ENCODE results near the gene ARRDC2.

Gene ARRDC2

DNA sequence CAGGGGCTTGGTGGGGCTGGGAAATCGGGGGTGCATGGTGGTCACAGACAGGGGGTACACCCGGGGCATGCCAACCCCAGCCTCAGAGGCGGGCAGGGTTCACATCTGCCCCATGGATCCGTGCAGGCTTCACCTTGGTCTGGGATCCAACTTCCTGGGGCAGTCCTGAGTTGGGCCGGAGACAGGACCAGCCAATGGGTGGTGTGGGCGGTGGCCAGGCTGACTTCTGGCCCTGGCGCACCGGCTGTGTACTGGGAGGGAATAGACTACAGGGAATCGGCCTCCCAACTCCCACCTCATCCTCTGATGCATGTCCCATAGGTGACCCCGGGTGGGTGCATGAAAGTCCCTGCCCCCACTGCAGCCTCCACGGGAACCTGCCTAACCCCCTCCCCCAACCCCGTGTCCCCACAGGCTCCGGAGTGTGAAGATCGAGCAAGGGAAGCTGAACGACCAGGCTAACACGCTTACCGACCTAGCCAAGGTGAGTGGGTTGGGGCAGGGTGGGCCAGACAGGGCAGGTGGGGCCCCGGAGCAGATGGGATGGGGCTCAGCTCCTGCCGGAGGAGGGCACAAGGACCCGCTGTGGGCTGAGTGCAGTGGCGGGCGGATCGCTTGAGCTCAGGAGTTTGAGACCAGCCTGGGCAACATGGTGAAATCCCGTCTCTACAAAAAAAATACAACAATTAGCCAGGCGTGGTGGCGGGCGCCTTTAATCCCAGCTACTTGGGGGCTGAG lies 14.7 kb upstream of the ARRDC2 start:
- H3K9ac ChIP-seq (ENCODE audit: low read length): no peak overlapping the region
- H3K27ac ChIP-seq (ENCODE audit: low read depth, low read length): no peak overlapping the region
- H3K23ac ChIP-seq (ENCODE audit: low read length): no peak overlapping the region
- no peak overlapping the region for H2BK5ac ChIP-seq (ENCODE audit: low read depth, low read length, poor library complexity)
- no peak overlapping the region for H2AFZ ChIP-seq (ENCODE audit: insufficient read depth, low read length, poor library complexity)
- no peaks in the 10 kb centered on the region for H3K79me1 ChIP-seq (ENCODE audit: low read length)
- no peaks in the 10 kb centered on the region for H3K36me3 ChIP-seq (ENCODE audit: control insufficient read depth in 1 of 2, insufficient read depth in 2 of 2, low read length in 2 of 2)
- H4K12ac ChIP-seq (ENCODE audit: low read depth, low read length): no peak overlapping the region
- no peak overlapping the region for H3K4me3 ChIP-seq (ENCODE audit: low read depth, low read length)
- no peak overlapping the region for H2BK120ac ChIP-seq (ENCODE audit: insufficient read depth, low read length, poor library complexity)
- H2AK5ac ChIP-seq (ENCODE audit: low read length): no peak overlapping the region
- no peaks in the 10 kb centered on the region for H3K27me3 ChIP-seq (ENCODE audit: insufficient read depth, low read length)
- H3K9me3 ChIP-seq (ENCODE audit: insufficient read depth, low read depth, low read length): no peaks in the 10 kb centered on the region
- no peaks in the 10 kb centered on the region for H3K4me1 ChIP-seq (ENCODE audit: control insufficient read depth in 1 of 2, insufficient read depth in 2 of 2, low read length in 2 of 2)
- WGBS (ENCODE audit: extremely low coverage, insufficient coverage, insufficient read length): no CpG with 5 or more reads among the region's 27 CpGs
- no peaks in the 10 kb centered on the region for H3K79me2 ChIP-seq (ENCODE audit: control insufficient read depth, insufficient read depth, low read length, poor library complexity)
- no peak overlapping the region for H3K4ac ChIP-seq (ENCODE audit: low read depth, low read length)
- no peak for DNase-seq
- no peak overlapping the region for H2BK12ac ChIP-seq (ENCODE audit: low read length)
- H3K18ac ChIP-seq (ENCODE audit: low read length): no peak overlapping the region
- no peak overlapping the region for H4K8ac ChIP-seq (ENCODE audit: low read depth, low read length)
- no peak overlapping the region for H4K91ac ChIP-seq (ENCODE audit: low read depth, low read length)
- H3K4me2 ChIP-seq (ENCODE audit: low read length): no peak overlapping the region
- H3K14ac ChIP-seq (ENCODE audit: low read length): no peak overlapping the region

DNA sequence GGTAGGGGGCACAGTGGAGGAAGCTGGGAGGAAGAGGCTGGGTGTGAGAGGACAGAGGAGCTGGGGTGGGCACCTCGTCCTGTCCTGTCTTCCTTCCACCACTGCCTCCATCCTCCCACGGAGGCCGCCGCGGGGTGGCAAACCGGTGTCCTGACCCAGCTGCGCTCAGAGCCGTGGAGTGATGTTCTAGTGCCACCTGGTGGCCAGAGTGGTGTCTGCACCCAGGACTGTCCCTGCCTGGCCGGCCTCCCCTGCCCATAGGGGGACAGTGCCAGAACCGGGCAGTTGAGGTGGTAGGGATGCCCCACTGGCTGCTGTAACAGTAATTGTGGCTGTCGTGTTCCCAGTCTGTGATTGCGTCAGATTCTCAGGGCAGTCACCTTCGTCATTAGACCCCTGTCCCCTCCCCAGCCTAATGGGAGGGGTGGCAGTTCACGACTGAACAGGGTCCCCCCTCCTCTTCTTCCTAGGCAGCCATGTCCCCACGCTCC lies 11.1 kb upstream of the ARRDC2 start:
- H3K18ac ChIP-seq (ENCODE audit: low read length): no peak overlapping the region
- H3K4me2 ChIP-seq (ENCODE audit: low read length): no peak overlapping the region
- no peak overlapping the region for H2BK5ac ChIP-seq (ENCODE audit: low read depth, low read length, poor library complexity)
- DNase-seq: peak; percentile 79 to 92
- no peaks in the 10 kb centered on the region for H3K36me3 ChIP-seq (ENCODE audit: control insufficient read depth in 1 of 2, insufficient read depth in 2 of 2, low read length in 2 of 2)
- no peak overlapping the region for H2AFZ ChIP-seq (ENCODE audit: insufficient read depth, low read length, poor library complexity)
- no peak overlapping the region for H3K4ac ChIP-seq (ENCODE audit: low read depth, low read length)
- no peak overlapping the region for H3K27ac ChIP-seq (ENCODE audit: low read depth, low read length)
- H3K79me1 ChIP-seq (ENCODE audit: low read length): no peaks in the 10 kb centered on the region
- no peak overlapping the region for H2AK5ac ChIP-seq (ENCODE audit: low read length)
- no peak overlapping the region for H4K8ac ChIP-seq (ENCODE audit: low read depth, low read length)
- peaks cover 2% of the 10 kb centered on the region for H3K27me3 ChIP-seq (ENCODE audit: insufficient read depth, low read length)
- H3K4me3 ChIP-seq (ENCODE audit: low read depth, low read length): peak overlapping the region; percentile 53
- no CpG with 5 or more reads among the region's 15 CpGs for WGBS (ENCODE audit: extremely low coverage, insufficient coverage, insufficient read length)
- no peaks in the 10 kb centered on the region for H3K9me3 ChIP-seq (ENCODE audit: insufficient read depth, low read depth, low read length)
- H4K12ac ChIP-seq (ENCODE audit: low read depth, low read length): no peak overlapping the region
- H3K9ac ChIP-seq (ENCODE audit: low read length): no peak overlapping the region
- no peak overlapping the region for H4K91ac ChIP-seq (ENCODE audit: low read depth, low read length)
- H2BK12ac ChIP-seq (ENCODE audit: low read length): no peak overlapping the region
- no peaks in the 10 kb centered on the region for H3K79me2 ChIP-seq (ENCODE audit: control insufficient read depth, insufficient read depth, low read length, poor library complexity)
- no peak overlapping the region for H3K23ac ChIP-seq (ENCODE audit: low read length)
- H3K4me1 ChIP-seq (ENCODE audit: control insufficient read depth in 1 of 2, insufficient read depth in 2 of 2, low read length in 2 of 2): peaks cover 0 to 6% of the 10 kb centered on the region in 2 experiments
- H3K14ac ChIP-seq (ENCODE audit: low read length): no peak overlapping the region
- H2BK120ac ChIP-seq (ENCODE audit: insufficient read depth, low read length, poor library complexity): no peak overlapping the region

GRCh38 chr19:17997969-17998826 lies 9.8 kb upstream of the ARRDC2 start:
- peaks cover 3% of the 10 kb centered on the region for H3K27me3 ChIP-seq (ENCODE audit: insufficient read depth, low read length)
- DNase-seq: no peak
- H3K4ac ChIP-seq (ENCODE audit: low read depth, low read length): no peak overlapping the region
- H3K14ac ChIP-seq (ENCODE audit: low read length): no peak overlapping the region
- no peak overlapping the region for H4K8ac ChIP-seq (ENCODE audit: low read depth, low read length)
- no peak overlapping the region for H3K4me3 ChIP-seq (ENCODE audit: low read depth, low read length)
- no peak overlapping the region for H3K23ac ChIP-seq (ENCODE audit: low read length)
- no peak overlapping the region for H2BK120ac ChIP-seq (ENCODE audit: insufficient read depth, low read length, poor library complexity)
- no peaks in the 10 kb centered on the region for H3K36me3 ChIP-seq (ENCODE audit: control insufficient read depth in 1 of 2, insufficient read depth in 2 of 2, low read length in 2 of 2)
- peaks cover 0 to 6% of the 10 kb centered on the region in 2 experiments for H3K4me1 ChIP-seq (ENCODE audit: control insufficient read depth in 1 of 2, insufficient read depth in 2 of 2, low read length in 2 of 2)
- no peaks in the 10 kb centered on the region for H3K79me2 ChIP-seq (ENCODE audit: control insufficient read depth, insufficient read depth, low read length, poor library complexity)
- no peak overlapping the region for H2AK5ac ChIP-seq (ENCODE audit: low read length)
- no peak overlapping the region for H2AFZ ChIP-seq (ENCODE audit: insufficient read depth, low read length, poor library complexity)
- H3K9me3 ChIP-seq (ENCODE audit: insufficient read depth, low read depth, low read length): peaks cover 2% of the 10 kb centered on the region
- no CpG with 5 or more reads among the region's 41 CpGs for WGBS (ENCODE audit: extremely low coverage, insufficient coverage, insufficient read length)
- no peaks in the 10 kb centered on the region for H3K79me1 ChIP-seq (ENCODE audit: low read length)
- no peak overlapping the region for H3K18ac ChIP-seq (ENCODE audit: low read length)
- no peak overlapping the region for H4K91ac ChIP-seq (ENCODE audit: low read depth, low read length)
- H2BK5ac ChIP-seq (ENCODE audit: low read depth, low read length, poor library complexity): no peak overlapping the region
- no peak overlapping the region for H4K12ac ChIP-seq (ENCODE audit: low read depth, low read length)
- no peak overlapping the region for H3K9ac ChIP-seq (ENCODE audit: low read length)
- no peak overlapping the region for H3K4me2 ChIP-seq (ENCODE audit: low read length)
- no peak overlapping the region for H2BK12ac ChIP-seq (ENCODE audit: low read length)
- H3K27ac ChIP-seq (ENCODE audit: low read depth, low read length): no peak overlapping the region

GRCh38 chr19:17998827-17999150 lies 9.2 kb upstream of the ARRDC2 start:
- no peak overlapping the region for H2AFZ ChIP-seq (ENCODE audit: insufficient read depth, low read length, poor library complexity)
- H3K4me2 ChIP-seq (ENCODE audit: low read length): no peak overlapping the region
- no peak overlapping the region for H4K12ac ChIP-seq (ENCODE audit: low read depth, low read length)
- H3K79me1 ChIP-seq (ENCODE audit: low read length): no peaks in the 10 kb centered on the region
- no peak overlapping the region for H2BK120ac ChIP-seq (ENCODE audit: insufficient read depth, low read length, poor library complexity)
- no peak for DNase-seq
- H3K27ac ChIP-seq (ENCODE audit: low read depth, low read length): no peak overlapping the region
- no peak overlapping the region for H3K23ac ChIP-seq (ENCODE audit: low read length)
- no peak overlapping the region for H2BK12ac ChIP-seq (ENCODE audit: low read length)
- peaks cover 3% of the 10 kb centered on the region for H3K27me3 ChIP-seq (ENCODE audit: insufficient read depth, low read length)
- H3K4me3 ChIP-seq (ENCODE audit: low read depth, low read length): no peak overlapping the region
- H3K9ac ChIP-seq (ENCODE audit: low read length): no peak overlapping the region
- peaks cover 2% of the 10 kb centered on the region for H3K9me3 ChIP-seq (ENCODE audit: insufficient read depth, low read depth, low read length)
- no peak overlapping the region for H4K8ac ChIP-seq (ENCODE audit: low read depth, low read length)
- H3K14ac ChIP-seq (ENCODE audit: low read length): no peak overlapping the region
- H3K4ac ChIP-seq (ENCODE audit: low read depth, low read length): no peak overlapping the region
- H2BK5ac ChIP-seq (ENCODE audit: low read depth, low read length, poor library complexity): no peak overlapping the region
- no peak overlapping the region for H4K91ac ChIP-seq (ENCODE audit: low read depth, low read length)
- peaks cover 0 to 6% of the 10 kb centered on the region in 2 experiments for H3K4me1 ChIP-seq (ENCODE audit: control insufficient read depth in 1 of 2, insufficient read depth in 2 of 2, low read length in 2 of 2)
- H3K36me3 ChIP-seq (ENCODE audit: control insufficient read depth in 1 of 2, insufficient read depth in 2 of 2, low read length in 2 of 2): no peaks in the 10 kb centered on the region
- WGBS (ENCODE audit: extremely low coverage, insufficient coverage, insufficient read length): no CpG with 5 or more reads among the region's 5 CpGs
- H3K79me2 ChIP-seq (ENCODE audit: control insufficient read depth, insufficient read depth, low read length, poor library complexity): no peaks in the 10 kb centered on the region
- no peak overlapping the region for H3K18ac ChIP-seq (ENCODE audit: low read length)
- no peak overlapping the region for H2AK5ac ChIP-seq (ENCODE audit: low read length)

Data from trophoblast cell (in vitro differentiated cells and primary cell).